ENCODE results near the gene KCNJ14.
A peak's percentile ranks its signal among the peaks of the same experiment; 100 is the strongest.
"Not testable (repeated sequence)": the region's sequence is repeated elsewhere in the genome, so short reads cannot be mapped to it uniquely, and the experiment has no call there.

KCNJ14 gene

GRCh38 chr19:48480558-48481500 lies 25.5 kb downstream of the KCNJ14 start:
- Histone ChIP-seq H3K4me3 (peak overlapping the region; percentile 77), H3K27ac (peak overlapping the region; percentile 78 to 89)
- DNase-seq (ENCODE audit: low spot score) = no peak
- no peak for TF ChIP-seq CTCF (IDR thresholded peaks at IDR 0.05)

GRCh38 chr19:48481846-48482639 lies 26.7 kb downstream of the KCNJ14 start:
- DNase-seq (ENCODE audit: low spot score) = no peak
- no peak for TF ChIP-seq CTCF (IDR thresholded peaks at IDR 0.05)
- no peak overlapping the region for H3K4me3 ChIP-seq
- no peak overlapping the region for H3K27ac ChIP-seq

DNA sequence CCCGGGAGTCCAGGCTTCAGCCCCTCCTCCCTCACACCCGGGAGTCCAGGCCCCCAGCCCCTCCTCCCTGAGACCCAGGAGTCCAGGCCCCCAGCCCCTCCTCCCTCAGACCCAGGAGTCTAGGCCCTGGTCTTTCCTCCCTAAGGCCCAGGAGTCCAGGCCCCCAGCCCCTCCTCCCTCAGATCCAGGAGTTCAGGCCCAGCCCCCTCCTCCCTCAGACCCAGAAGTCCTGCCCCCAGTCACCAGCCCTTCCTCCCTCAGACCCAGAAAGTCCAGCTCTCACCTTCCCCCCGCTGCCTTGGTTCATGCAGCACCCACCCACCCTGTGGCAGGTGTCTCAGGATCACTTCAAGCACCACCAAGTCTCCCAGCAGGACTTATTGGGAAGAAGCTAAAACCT lies 27.9 kb downstream of the KCNJ14 start:
- Histone ChIP-seq H3K4me3 (no peak overlapping the region), H3K27ac (no peak overlapping the region)
- no peak for TF ChIP-seq CTCF (IDR thresholded peaks at IDR 0.05)
- DNase-seq (ENCODE audit: low spot score) = no peak

GRCh38 chr19:48484247-48484893 lies 29.0 kb downstream of the KCNJ14 start:
- no peak for DNase-seq (ENCODE audit: low spot score)
- no peak overlapping the region for H3K27ac ChIP-seq
- TF ChIP-seq CTCF (IDR thresholded peaks at IDR 0.05) = no peak
- no peak overlapping the region for H3K4me3 ChIP-seq

DNA sequence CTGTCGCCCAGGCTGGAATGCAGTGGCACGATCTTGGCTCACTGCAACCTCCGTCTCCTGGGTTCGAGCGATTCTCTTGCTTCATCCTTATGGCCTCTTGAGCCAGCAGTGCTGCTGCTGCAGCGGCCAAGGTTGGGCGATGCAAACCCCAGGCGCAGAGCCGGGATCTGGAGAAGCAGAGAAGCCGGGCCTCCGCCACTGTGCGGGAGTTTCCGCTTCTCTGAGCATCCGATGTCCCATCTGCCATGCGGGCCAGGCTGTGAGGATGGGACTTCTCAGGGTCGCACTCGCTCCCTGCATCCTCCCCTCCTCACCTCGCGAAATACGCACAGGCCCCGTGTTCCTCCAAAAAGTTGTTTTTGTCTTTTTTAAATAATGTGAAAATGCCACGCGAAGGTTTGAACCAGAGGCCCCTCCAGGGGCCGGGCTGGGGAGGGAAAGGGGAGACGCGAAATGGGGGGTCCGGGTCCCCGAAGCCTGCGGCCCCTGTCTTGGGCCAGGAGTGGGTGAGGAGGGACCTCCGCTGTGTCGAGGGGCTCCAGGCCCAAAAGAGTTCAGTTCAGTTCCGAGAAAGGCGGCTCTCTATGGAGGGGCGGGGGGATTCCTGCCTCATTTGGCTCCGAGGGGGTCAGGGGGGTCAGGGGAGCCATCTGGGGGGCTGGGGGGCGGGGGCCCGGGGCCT lies 29.7 kb downstream of the KCNJ14 start:
- Histone ChIP-seq H3K4me3 (no peak overlapping the region), H3K27ac (no peak overlapping the region)
- no peak for DNase-seq (ENCODE audit: low spot score)
- TF ChIP-seq CTCF (IDR thresholded peaks at IDR 0.05) = no peak

DNA sequence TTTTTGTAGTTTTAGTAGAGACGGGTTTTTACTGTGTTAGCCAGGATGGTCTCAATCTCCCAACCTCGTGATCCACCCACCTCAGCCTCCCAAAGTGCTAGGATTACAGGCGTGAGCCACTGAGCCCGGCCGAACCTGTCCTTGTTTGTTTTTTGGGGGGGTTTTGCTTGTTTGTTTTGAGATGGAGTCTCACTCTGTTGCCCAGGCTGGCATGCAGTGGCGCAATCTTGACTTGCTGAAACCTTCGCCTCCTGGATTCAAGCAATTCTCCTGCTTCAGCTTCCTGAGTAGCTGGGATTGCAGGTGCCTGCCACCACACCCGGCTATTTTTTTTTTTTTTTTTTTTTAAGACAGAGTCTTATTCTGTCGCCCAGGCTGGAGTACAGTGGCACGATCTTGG lies 31.3 kb downstream of the KCNJ14 start:
- not testable (repeated sequence) for H3K27ac ChIP-seq; H3K4me3 ChIP-seq; DNase-seq (ENCODE audit: low spot score)

DNA sequence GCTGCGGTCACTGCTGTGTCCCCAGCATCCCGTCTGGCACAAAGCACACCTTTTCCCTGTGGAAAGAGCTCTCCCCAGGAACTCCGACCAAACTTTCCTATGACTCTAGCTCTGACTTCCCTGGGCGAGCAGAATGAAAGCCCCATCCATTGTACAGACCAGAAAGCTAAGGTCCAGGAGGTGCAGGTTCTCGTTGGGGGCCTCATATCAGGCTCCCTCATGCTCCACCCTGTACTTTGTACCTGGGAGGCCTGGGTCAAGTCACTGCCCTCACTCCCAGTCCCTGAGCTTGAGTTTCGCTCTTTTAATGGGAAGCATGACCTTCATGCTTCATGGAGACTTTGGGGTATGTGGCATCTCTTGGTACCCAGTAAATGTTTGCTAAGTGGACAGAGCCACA lies 32.2 kb downstream of the KCNJ14 start:
- H3K4me3 ChIP-seq = no peak overlapping the region
- no peak for DNase-seq (ENCODE audit: low spot score)
- peak overlapping the region in 1 of 2 donors; percentile 72 for H3K27ac ChIP-seq
- no peak for TF ChIP-seq CTCF (IDR thresholded peaks at IDR 0.05)
